Gastroesophageal sphincter (tissue), 3 donors: ENCODE measurements around the gene ARHGAP24.

Source experiments
- CTCF ChIP-seq, 4 experiments: fragments of 200-600 bp in 2 of 4; fragments of 450-650 bp in 2 of 4; sonication (generic) in 1 of 4; IDR thresholded peaks; one replicate each; pipeline ENCODE4 v1.5.1; 2017 to 2019; ENCODE audit warnings: antibody characterized with exemption in 4 of 4, mild to moderate bottlenecking in 2 of 4, moderate library complexity in 2 of 4
- EP300 ChIP-seq: sonication (generic); formaldehyde crosslinking; IDR thresholded peaks from one replicate; pipeline ENCODE4 v1.6.1; 2017; ENCODE audit warnings: antibody characterized with exemption, mild to moderate bottlenecking
- POLR2A ChIP-seq, 2 donors: fragments of 450-650 bp; IDR thresholded peaks; one replicate each; pipeline ENCODE4 v1.6.1; 2017; ENCODE audit warnings: antibody characterized with exemption in 2 of 2, mild to moderate bottlenecking in 2 of 2, moderate library complexity in 1 of 2
- POLR2AphosphoS5 ChIP-seq: sonication (generic); formaldehyde crosslinking; IDR thresholded peaks from one replicate; pipeline ENCODE4 v1.6.1; 2017; ENCODE audit warnings: antibody characterized with exemption

DNA sequence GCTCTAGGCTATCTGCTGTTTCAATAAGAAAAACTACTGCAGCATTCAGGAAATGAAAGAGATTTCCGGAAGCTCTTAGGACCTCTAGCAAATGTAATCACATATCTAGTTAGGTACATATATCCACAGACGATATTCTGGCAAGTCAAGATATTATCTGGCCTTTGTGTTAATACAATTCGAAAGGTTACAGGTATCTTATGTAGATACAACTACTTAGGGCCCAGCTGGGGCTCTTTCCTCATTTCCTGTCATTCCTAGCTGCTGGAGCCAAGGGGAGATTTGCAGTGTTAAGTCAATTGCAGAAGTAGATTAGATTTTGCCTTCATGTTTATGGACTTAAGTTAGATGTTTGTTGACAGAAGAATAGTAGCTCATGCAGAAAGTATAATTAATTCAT lies 299.5 kb downstream of the ARHGAP24 start:
- TF ChIP-seq POLR2A (IDR thresholded peaks at IDR 0.05) = no peak
- no peak for TF ChIP-seq EP300
- TF ChIP-seq CTCF (IDR thresholded peaks at IDR 0.05) = no peak
- TF ChIP-seq POLR2AphosphoS5 = no peak
